ENCODE data around the gene ZNF319.

Gene ZNF319

GRCh38 chr16:58019866-58020538 lies 19.5 kb upstream of the ZNF319 start:
- DNase-seq (ENCODE audit: low read depth, low spot score), result no peak
- TF ChIP-seq CTCF (IDR thresholded peaks at IDR 0.05; ENCODE audit: insufficient read depth, low read length, missing control alignments), result no peak
- H3K4me3 ChIP-seq (ENCODE audit: low read depth, low read length), result no peak overlapping the region
- ChIA-PET POLR2A (no interaction called here), CTCF (interaction anchor here (0.9 to 3.3 kb wide), 6 partner anchors 10 to 177 kb away, joined by 3 to 39 read pairs (median 6); no protein-coding TSS in a partner anchor)

- no peak overlapping the region for H3K4me3 ChIP-seq (ENCODE audit: low read depth, low read length)
- DNase-seq (ENCODE audit: low read depth, low spot score), result no peak
- ChIA-PET CTCF (interaction anchor here (1.2 to 3.3 kb wide), 5 partner anchors 8 to 178 kb away, joined by 5 to 39 read pairs (median 7); no protein-coding TSS in a partner anchor), POLR2A (no interaction called here)
- no peak for TF ChIP-seq CTCF (IDR thresholded peaks at IDR 0.05; ENCODE audit: insufficient read depth, low read length, missing control alignments)
Measured at GRCh38 chr16:58018803-58019202, 18.3 kb upstream of the ZNF319 start.

GRCh38 chr16:58016840-58017446 lies 16.5 kb upstream of the ZNF319 start:
- no peak for TF ChIP-seq CTCF (IDR thresholded peaks at IDR 0.05; ENCODE audit: insufficient read depth, low read length, missing control alignments)
- H3K4me3 ChIP-seq (ENCODE audit: low read depth, low read length), result no peak overlapping the region
- no peak for DNase-seq (ENCODE audit: low read depth, low spot score)
- ChIA-PET CTCF (interaction anchor here (1.7 to 3.3 kb wide), 3 partner anchors 105 to 117 kb away, joined by 5 to 39 read pairs (median 7); no protein-coding TSS in a partner anchor), POLR2A (no interaction called here)

- no peak for TF ChIP-seq CTCF (IDR thresholded peaks at IDR 0.05; ENCODE audit: insufficient read depth, low read length, missing control alignments)
- no peak for DNase-seq (ENCODE audit: low read depth, low spot score)
- ChIA-PET POLR2A (interaction anchor here (0.6 kb wide), 1 partner anchor 93 kb away, joined by 7 read pairs; no protein-coding TSS in a partner anchor), CTCF (interaction anchor here (0.9 to 7.4 kb wide), 7 partner anchors 9 to 423 kb away, joined by 3 to 56 read pairs (median 7); partner anchors contain the start of genes USB1 and ZNF319)
- H3K4me3 ChIP-seq (ENCODE audit: low read depth, low read length), result no peak overlapping the region
Measured at GRCh38 chr16:58013201-58013956, 12.9 kb upstream of the ZNF319 start.

GRCh38 chr16:58012481-58012880 lies 12.0 kb upstream of the ZNF319 start:
- no peak for TF ChIP-seq CTCF (IDR thresholded peaks at IDR 0.05; ENCODE audit: insufficient read depth, low read length, missing control alignments)
- DNase-seq (ENCODE audit: low read depth, low spot score), result no peak
- ChIA-PET CTCF (interaction anchor here (1.1 to 7.4 kb wide), 6 partner anchors 11 to 115 kb away, joined by 3 to 56 read pairs (median 10); partner anchors contain the start of genes USB1 and ZNF319), POLR2A (no interaction called here)
- no peak overlapping the region for H3K4me3 ChIP-seq (ENCODE audit: low read depth, low read length)

All from AG04449 (cell line).